GM18873 (cell line): ENCODE results near the gene KDM6A.

Experiments
- ATAC-seq: cut with Tn5 transposase; IDR thresholded peaks from one replicate; pipeline ENCODE4 v1.9.1; 2021; ENCODE audit warnings: mild to moderate bottlenecking, moderate library complexity, moderate number of reproducible peaks; ENCODE audit not compliant: unreplicated experiment, low FRiP score

KDM6A gene

GRCh38 chrX:45150821-45151220 is 277.8 kb downstream of the KDM6A start:
- no peak for ATAC-seq

GRCh38 chrX:45154033-45154360 is 281.0 kb downstream of the KDM6A start:
- no peak for ATAC-seq

DNA sequence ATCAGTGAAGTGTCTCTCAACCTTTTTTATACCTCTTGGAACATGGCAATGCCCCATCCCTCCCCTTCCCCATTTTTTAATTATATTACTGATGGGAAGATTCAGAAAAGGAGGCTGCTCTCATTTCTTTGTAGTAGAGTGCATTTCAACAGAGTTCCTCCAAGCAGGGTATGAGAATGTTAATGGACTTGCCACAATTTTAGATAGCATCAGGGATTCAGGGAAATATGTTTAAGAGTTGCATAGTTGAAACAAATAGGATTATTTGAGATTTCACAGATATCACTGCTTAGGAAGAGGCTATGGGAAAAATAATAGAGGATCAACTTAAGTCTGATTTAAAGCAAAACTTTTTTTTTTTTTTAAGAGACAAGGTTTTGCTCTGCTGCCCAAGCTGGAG is 281.5 kb downstream of the KDM6A start:
- no peak for ATAC-seq

- no peak for ATAC-seq
Measured at GRCh38 chrX:45157647-45158046, 284.7 kb downstream of the KDM6A start.
